Measurements from ENCODE around the gene DCLK2.

DNA sequence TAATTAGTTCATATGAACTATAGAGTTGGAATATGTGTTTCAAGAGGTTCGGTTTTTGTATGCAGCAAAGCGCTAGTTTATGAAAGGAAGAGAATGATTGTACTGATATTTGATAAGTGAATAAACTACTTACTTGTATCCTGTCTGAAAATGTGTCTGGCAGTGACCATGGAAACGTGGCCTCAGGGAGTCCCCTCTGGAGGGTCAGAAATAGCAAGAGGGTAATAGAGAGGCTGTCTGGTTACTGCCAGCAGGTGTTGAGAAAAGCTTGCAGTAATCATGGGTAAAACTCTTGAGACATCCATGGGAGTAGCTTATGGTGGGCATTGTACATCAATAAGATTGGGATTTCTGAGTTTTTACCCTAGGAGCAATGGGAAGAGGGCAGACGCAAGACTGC, 77.1 kb downstream of the DCLK2 start:
- TF ChIP-seq, protein P1, sequence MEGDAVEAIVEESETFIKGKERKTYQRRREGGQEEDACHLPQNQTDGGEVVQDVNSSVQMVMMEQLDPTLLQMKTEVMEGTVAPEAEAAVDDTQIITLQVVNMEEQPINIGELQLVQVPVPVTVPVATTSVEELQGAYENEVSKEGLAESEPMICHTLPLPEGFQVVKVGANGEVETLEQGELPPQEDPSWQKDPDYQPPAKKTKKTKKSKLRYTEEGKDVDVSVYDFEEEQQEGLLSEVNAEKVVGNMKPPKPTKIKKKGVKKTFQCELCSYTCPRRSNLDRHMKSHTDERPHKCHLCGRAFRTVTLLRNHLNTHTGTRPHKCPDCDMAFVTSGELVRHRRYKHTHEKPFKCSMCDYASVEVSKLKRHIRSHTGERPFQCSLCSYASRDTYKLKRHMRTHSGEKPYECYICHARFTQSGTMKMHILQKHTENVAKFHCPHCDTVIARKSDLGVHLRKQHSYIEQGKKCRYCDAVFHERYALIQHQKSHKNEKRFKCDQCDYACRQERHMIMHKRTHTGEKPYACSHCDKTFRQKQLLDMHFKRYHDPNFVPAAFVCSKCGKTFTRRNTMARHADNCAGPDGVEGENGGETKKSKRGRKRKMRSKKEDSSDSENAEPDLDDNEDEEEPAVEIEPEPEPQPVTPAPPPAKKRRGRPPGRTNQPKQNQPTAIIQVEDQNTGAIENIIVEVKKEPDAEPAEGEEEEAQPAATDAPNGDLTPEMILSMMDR (IDR thresholded peaks at IDR 0.05) = no peak
- no peak for TF ChIP-seq POLR2A (IDR thresholded peaks at IDR 0.05)
